ENCODE results near the gene RYR1.

GRCh38 chr19:38522915-38523314, 89.4 kb downstream of the RYR1 start:
- TF ChIP-seq CTCF (IDR thresholded peaks at IDR 0.05) (no peak), POLR2A (IDR thresholded peaks at IDR 0.05) (no peak)

All from thyroid gland (tissue), 4 donors.